Spleen (tissue), 11 donors: ENCODE results near the gene CENPM. TPM values are rescaled to one million over a fixed set of nuclear protein-coding genes. Genes with fewer than 3 reads are reported as not detected.

Experiments used
- DNase-seq: peaks from one replicate; pipeline ENCODE4 v3.0.0-alpha.2; 2020
- H3K27ac ChIP-seq, 8 donors: fragments of 200-600 bp; sonication (generic) in 7 of 8; 1 replicate in 4 of 8; 2 replicates in 4 of 8; pipeline versions ENCODE4 v1.5.0 to v1.8.0; 2016 to 2021; ENCODE audit warnings: inconsistent platforms in 4 of 8, mild to moderate bottlenecking in 4 of 8, moderate library complexity in 1 of 8
- H3K27me3 ChIP-seq, 7 donors: fragments of 200-600 bp; sonication (generic) in 6 of 7; replicated peaks in 1 of 7; 1 replicate in 4 of 7; 2 replicates in 3 of 7; pipeline versions ENCODE4 v1.5.0 to v1.8.0; 2016 to 2021; ENCODE audit warnings: inconsistent platforms in 3 of 7, mild to moderate bottlenecking in 1 of 7
- H3K36me3 ChIP-seq, 6 donors: fragments of 200-600 bp; sonication (generic) in 5 of 6; 1 replicate in 4 of 6; 2 replicates in 2 of 6; pipeline versions ENCODE4 v1.5.0 to v1.8.0; 2016 to 2021; ENCODE audit warnings: inconsistent platforms in 2 of 6
- H3K4me1 ChIP-seq, 6 donors: fragments of 200-600 bp; sonication (generic) in 5 of 6; 1 replicate in 3 of 6; 2 replicates in 3 of 6; pipeline versions ENCODE4 v1.5.0 to v1.8.0; 2016 to 2021; ENCODE audit warnings: inconsistent platforms in 3 of 6
- H3K4me3 ChIP-seq, 8 donors: fragments of 200-600 bp; sonication (generic) in 7 of 8; 1 replicate in 4 of 8; 2 replicates in 4 of 8; pipeline versions ENCODE4 v1.5.0 to v1.8.0; 2016 to 2021; ENCODE audit warnings: inconsistent platforms in 4 of 8, mild to moderate bottlenecking in 4 of 8, moderate library complexity in 2 of 8
- H3K9me3 ChIP-seq, 8 donors: fragments of 200-600 bp; sonication (generic) in 7 of 8; 1 replicate in 4 of 8; 2 replicates in 4 of 8; pipeline versions ENCODE4 v1.5.0 to v1.8.0; 2016 to 2021; ENCODE audit warnings: inconsistent platforms in 4 of 8
- POLR2A ChIP-seq, 3 donors: fragments of 450-650 bp; IDR thresholded peaks; one replicate each; pipeline ENCODE4 v1.5.1; 2017; ENCODE audit warnings: antibody characterized with exemption in 3 of 3, mild to moderate bottlenecking in 1 of 3
- POLR2AphosphoS5 ChIP-seq, 3 donors: sonication (generic); formaldehyde crosslinking; IDR thresholded peaks; one replicate each; pipeline ENCODE4 v1.5.1; 2017; ENCODE audit warnings: antibody characterized with exemption in 3 of 3
- WGBS, 5 donors: extraction: QIAGEN DNeasy Blood & Tissue Kit in 3 of 5; methylation state at CpG; one replicate each; pipeline versions ENCODE4 v1.1.5 to v1.1.7; 2013 to 2018; 5-methylcytosine and 5-hydroxymethylcytosine counted together
- intact Hi-C: fragments of 100-400 bp; cut with DNase I; formaldehyde crosslinking; loops from one replicate; pipeline ENCODE4 v1.15.0; 2023; ENCODE audit warnings: low total_unique reads
- polyA plus RNA-seq, 3 donors: library from polyadenylated mRNA; stranded (reverse); fragments of 200-250 nt; gene quantifications; one replicate each; pipeline ENCODE4 v1.2.1, GENCODE V29; 2013
- total RNA-seq, 7 donors: library from RNA; depleted of rRNA in 3 of 7; stranded (reverse); fragments of >200 nt in 3 of 7; fragmentation: NEBNext Ultra II Directional in 4 of 7; extraction: Animal tissue kit (Norgen Biotek cat#: 25700) in 4 of 7; gene quantifications; one replicate each; pipeline versions ENCODE4 v1.1.0 to v1.2.1, GENCODE V29; 2016 to 2021
- TF ChIP-seq, protein P1 (sequence below), 11 experiments: fragments of 200-600 bp in 7 of 11; fragments of 450-650 bp in 4 of 11; sonication (generic) in 4 of 11; IDR thresholded peaks in 8 of 11; conservative IDR thresholded peaks in 3 of 11; 1 replicate in 7 of 11; 2 replicates in 4 of 11; pipeline versions ENCODE4 v1.4.0 to v1.8.0; 2016 to 2021; ENCODE audit warnings: antibody characterized with exemption in 11 of 11, inconsistent platforms in 4 of 11, mild to moderate bottlenecking in 1 of 11
- donor health status: healthy with polysubstance abuse.
- donor health status: DM: no; HTN: no; CAD: no; lungs with moderate emphysema.
- donor health status: DM: no; HTN: no; CAD: no.
- donor health status: Bipolar disorder and iron deficiency.
- donor health status: healthy.
- donor health status: DM: no; HTN: no; CAD: no.
- donor health status: DM: yes; HTN: yes; CAD: no.

Gene CENPM
- total and polyA plus RNA-seq, 10 donors = 3.3 to 63.1 (median 15.4) TPM

GRCh38 chr22:41915786-41916493 lies 31.0 kb downstream of the CENPM start:
- Histone ChIP-seq H3K9me3 (no peaks in the 10 kb centered on the region), H3K4me1 (peaks cover 32 to 95% (median 66%) of the 10 kb centered on the region in 6 donors), H3K36me3 (no peaks in the 10 kb centered on the region), H3K4me3 (peak overlapping the region in 2 of 8 donors; percentile 41 to 74), H3K27ac (no peak overlapping the region), H3K27me3 (peaks cover 4 to 97% (median 57%) of the 10 kb centered on the region in 7 donors)
- DNase-seq = no peak
- intact Hi-C loops = no loop called here
- TF ChIP-seq POLR2AphosphoS5 (IDR thresholded peaks at IDR 0.05) (peak in 1 of 3 donors; percentile 2), POLR2A (IDR thresholded peaks at IDR 0.05) (no peak)
- TF ChIP-seq, protein P1, sequence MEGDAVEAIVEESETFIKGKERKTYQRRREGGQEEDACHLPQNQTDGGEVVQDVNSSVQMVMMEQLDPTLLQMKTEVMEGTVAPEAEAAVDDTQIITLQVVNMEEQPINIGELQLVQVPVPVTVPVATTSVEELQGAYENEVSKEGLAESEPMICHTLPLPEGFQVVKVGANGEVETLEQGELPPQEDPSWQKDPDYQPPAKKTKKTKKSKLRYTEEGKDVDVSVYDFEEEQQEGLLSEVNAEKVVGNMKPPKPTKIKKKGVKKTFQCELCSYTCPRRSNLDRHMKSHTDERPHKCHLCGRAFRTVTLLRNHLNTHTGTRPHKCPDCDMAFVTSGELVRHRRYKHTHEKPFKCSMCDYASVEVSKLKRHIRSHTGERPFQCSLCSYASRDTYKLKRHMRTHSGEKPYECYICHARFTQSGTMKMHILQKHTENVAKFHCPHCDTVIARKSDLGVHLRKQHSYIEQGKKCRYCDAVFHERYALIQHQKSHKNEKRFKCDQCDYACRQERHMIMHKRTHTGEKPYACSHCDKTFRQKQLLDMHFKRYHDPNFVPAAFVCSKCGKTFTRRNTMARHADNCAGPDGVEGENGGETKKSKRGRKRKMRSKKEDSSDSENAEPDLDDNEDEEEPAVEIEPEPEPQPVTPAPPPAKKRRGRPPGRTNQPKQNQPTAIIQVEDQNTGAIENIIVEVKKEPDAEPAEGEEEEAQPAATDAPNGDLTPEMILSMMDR (IDR thresholded peaks at IDR 0.05 in 8 of 11, conservative IDR thresholded peaks at IDR 0.05 in 3 of 11) = no peak
- WGBS, 5 donors = 50 to 63% (median 52%) methylated on average over 10 to 11 of the region's 11 CpGs

DNA sequence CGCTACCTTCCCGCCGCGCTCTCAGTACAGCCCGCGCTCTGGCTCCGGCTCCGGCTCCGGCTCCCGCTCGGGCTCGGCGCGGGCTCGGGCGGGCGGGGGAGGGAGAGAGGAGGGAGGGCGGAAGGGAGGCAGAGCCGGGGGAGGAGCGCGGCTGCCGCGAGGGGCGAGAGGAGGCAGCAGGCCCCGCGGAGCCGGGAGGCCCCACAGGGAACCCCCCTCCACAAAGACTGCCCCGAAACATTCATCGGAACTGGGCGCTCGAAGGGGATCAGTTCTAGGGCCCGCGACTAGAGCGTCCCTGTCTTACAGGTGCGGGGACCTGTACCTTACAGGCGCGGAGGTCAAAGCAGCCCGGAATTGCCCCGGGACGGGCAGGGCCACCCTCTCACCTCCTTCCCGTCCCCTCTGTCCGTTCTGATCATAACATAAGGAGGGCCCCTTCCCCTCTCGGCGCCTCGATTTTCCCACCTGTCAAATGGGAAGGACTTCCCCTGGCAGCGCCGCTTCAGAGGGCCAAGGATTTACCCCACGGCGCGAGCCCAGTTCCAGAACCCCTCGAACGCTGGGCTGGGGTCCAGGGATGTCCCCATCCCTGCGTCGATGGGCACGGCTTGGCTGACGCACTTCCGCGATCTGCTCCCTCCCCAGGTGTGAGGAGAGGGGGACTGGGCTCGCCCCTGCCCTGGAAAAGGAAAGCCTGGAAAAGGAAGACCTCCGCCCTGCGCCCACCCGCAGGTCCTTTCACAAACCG lies 31.7 kb downstream of the CENPM start, which contains the start of gene SHISA8:
Gene SHISA8, minus strand, starts transcription at position 40 of the 751 bp plus-strand sequence. CDS start 407 bp downstream, outside the sequence.
- 8 to 11% (median 9%) methylated on average over 48 to 61 of the region's 63 CpGs for whole genome bisulfite sequencing, 5 donors
- intact Hi-C loops = no loop called here
- peaks cover 37 to 95% (median 66%) of the 10 kb centered on the region in 6 donors for H3K4me1 ChIP-seq
- TF ChIP-seq POLR2A (IDR thresholded peaks at IDR 0.05) = no peak
- TF ChIP-seq POLR2AphosphoS5 (IDR thresholded peaks at IDR 0.05) = peak; percentile 23 to 50 (median 49)
- H3K36me3 ChIP-seq = no peaks in the 10 kb centered on the region
- H3K9me3 ChIP-seq = no peaks in the 10 kb centered on the region
- peak within 1 kb of the TSS; percentile 35 to 74 (median 46) for H3K4me3 ChIP-seq
- peaks cover 4 to 100% (median 64%) of the 10 kb centered on the region in 7 donors for H3K27me3 ChIP-seq
- H3K27ac ChIP-seq = peak within 1 kb of the TSS in 4 of 8 donors; percentile 28 to 70 (median 41)
- DNase-seq = peak; percentile 91

GRCh38 chr22:41914611-41915034 lies 32.3 kb downstream of the CENPM start:
- peak overlapping the region; percentile 35 to 74 (median 46) for H3K4me3 ChIP-seq
- H3K4me1 ChIP-seq = peaks cover 36 to 95% (median 66%) of the 10 kb centered on the region in 6 donors
- no peak for TF ChIP-seq POLR2A (IDR thresholded peaks at IDR 0.05)
- no peak for TF ChIP-seq POLR2AphosphoS5 (IDR thresholded peaks at IDR 0.05)
- TF ChIP-seq, protein P1 (IDR thresholded peaks at IDR 0.05 in 8 of 11, conservative IDR thresholded peaks at IDR 0.05 in 3 of 11) = no peak
- peaks cover 4 to 100% (median 70%) of the 10 kb centered on the region in 7 donors for H3K27me3 ChIP-seq
- WGBS, 5 donors = 0 to 2% (median 1%) methylated on average over 5 to 67 of the region's 67 CpGs; no CpG with 5 or more reads in 1 of the 5 donors
- peak; percentile 75 for DNase-seq
- H3K9me3 ChIP-seq = no peaks in the 10 kb centered on the region
- intact Hi-C loops = no loop called here
- H3K36me3 ChIP-seq = no peaks in the 10 kb centered on the region
- H3K27ac ChIP-seq = peak overlapping the region in 4 of 8 donors; percentile 28 to 70 (median 41)

GRCh38 chr22:41913842-41914534 lies 33.0 kb downstream of the CENPM start:
- DNase-seq = no peak
- 3 to 9% (median 4%) methylated on average over 16 to 79 of the region's 79 CpGs for WGBS, 5 donors
- Histone ChIP-seq H3K4me3 (peak overlapping the region in 4 of 8 donors; percentile 46 to 74 (median 52)), H3K27ac (no peak overlapping the region), H3K27me3 (peaks cover 4 to 100% (median 73%) of the 10 kb centered on the region in 7 donors), H3K36me3 (no peaks in the 10 kb centered on the region), H3K9me3 (no peaks in the 10 kb centered on the region), H3K4me1 (peaks cover 35 to 95% (median 66%) of the 10 kb centered on the region in 6 donors)
- TF ChIP-seq, protein P1 (IDR thresholded peaks at IDR 0.05 in 8 of 11, conservative IDR thresholded peaks at IDR 0.05 in 3 of 11) = peak in 1 of 11 experiments; percentile 13
- TF ChIP-seq POLR2A (IDR thresholded peaks at IDR 0.05) (no peak), POLR2AphosphoS5 (IDR thresholded peaks at IDR 0.05) (no peak)
- intact Hi-C loops = no loop called here
